Suprapubic skin (tissue), 4 donors: ENCODE data around the gene IL17F.

Experiments used
- CTCF ChIP-seq, 2 donors: fragments of 200-600 bp in 1 of 2; fragments of 450-650 bp in 1 of 2; sonication (generic) in 1 of 2; IDR thresholded peaks; one replicate each; pipeline ENCODE4 v1.5.1; 2016 to 2019; ENCODE audit warnings: antibody characterized with exemption in 2 of 2, mild to moderate bottlenecking in 1 of 2, moderate library complexity in 1 of 2
- POLR2A ChIP-seq, 2 donors: fragments of 450-650 bp; IDR thresholded peaks; one replicate each; pipeline ENCODE4 v1.6.1; 2017; ENCODE audit warnings: antibody characterized with exemption in 2 of 2, mild to moderate bottlenecking in 2 of 2, moderate library complexity in 2 of 2
- POLR2AphosphoS5 ChIP-seq, 3 donors: sonication (generic); formaldehyde crosslinking; IDR thresholded peaks; one replicate each; pipeline ENCODE4 v1.6.1; 2017; ENCODE audit warnings: antibody characterized with exemption in 3 of 3

GRCh38 chr6:52233975-52234823 lies 10.1 kb downstream of the IL17F start:
- TF ChIP-seq POLR2A (IDR thresholded peaks at IDR 0.05): no peak
- TF ChIP-seq CTCF (IDR thresholded peaks at IDR 0.05): no peak
- TF ChIP-seq POLR2AphosphoS5 (IDR thresholded peaks at IDR 0.05): no peak
